NCI-H226 (cell line): ENCODE measurements around the gene FDPS.
"Not testable (repeated sequence)": the region's sequence is repeated elsewhere in the genome, so short reads cannot be mapped to it uniquely, and the experiment has no call there.

Source experiments
- DNase-seq: peaks from one replicate; pipeline ENCODE4 v3.0.0-alpha.2; 2015

FDPS gene

DNA sequence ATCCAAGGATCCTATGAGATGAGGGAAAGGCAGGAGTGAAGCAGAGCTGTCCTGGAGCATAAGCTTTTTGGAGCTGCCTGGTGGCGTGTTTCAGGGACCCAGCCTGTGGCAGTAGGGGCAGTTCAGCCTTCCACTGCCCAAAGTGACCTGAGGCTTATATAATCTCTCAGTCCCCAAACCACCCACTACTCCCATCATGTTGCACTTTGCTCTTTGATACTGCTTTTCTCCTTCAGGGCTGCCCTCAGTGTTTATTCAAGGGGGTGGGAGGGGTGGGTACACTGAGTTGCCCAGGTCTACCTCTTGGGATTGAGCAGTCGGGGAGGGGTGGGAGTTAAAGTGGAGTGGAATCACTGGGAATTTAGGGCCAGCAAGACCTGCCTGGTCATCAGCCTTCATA, 22.1 kb upstream of the FDPS start:
- no peak for DNase-seq

DNA sequence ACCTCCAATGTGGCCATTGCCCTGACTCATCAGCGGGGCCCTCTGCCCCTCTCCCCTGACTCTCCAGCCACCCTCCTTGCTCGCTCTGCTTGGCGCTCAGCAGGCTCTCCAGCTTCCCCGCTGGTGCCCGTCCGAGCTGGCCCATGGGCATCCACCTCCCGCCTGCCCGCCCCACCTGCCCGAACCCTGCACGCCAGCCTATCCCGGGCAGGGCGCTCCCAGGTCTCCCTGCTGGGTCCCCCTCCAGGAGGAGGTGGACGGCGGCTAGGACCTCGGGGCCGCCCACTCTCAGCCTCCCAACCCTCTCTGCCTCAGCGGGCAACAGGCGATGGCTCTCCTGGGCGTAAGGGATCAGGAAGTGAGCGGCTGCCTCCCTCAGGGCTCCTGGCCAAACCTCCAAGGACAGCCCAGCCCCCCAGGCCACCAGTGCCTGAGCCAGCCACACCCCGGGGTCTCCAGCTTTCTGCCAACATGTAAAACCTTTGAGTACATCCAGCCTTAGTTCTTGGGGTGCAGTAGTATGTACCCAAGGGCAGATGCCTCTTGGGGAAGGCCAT, 20.6 kb upstream of the FDPS start:
- no peak for DNase-seq

DNA sequence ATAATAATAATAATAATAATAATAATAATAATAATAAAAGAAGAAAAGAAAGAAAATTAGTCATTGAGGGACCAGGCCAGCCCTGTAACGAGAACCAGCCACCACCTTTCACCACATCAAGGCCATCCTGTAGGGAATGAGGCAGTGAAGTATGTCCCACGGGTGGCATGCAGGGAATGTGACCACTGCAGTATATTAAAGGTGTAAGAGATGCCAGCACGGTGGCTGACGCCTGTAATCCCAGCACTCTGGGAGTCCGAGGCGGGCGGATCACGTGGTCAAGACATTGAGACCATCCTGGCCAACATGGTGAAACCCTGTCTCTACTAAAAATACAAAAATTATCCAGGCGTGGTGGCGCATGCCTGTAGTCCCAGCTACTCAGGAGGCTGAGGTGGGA, 17.7 kb upstream of the FDPS start:
- not testable (repeated sequence) for DNase-seq

DNA sequence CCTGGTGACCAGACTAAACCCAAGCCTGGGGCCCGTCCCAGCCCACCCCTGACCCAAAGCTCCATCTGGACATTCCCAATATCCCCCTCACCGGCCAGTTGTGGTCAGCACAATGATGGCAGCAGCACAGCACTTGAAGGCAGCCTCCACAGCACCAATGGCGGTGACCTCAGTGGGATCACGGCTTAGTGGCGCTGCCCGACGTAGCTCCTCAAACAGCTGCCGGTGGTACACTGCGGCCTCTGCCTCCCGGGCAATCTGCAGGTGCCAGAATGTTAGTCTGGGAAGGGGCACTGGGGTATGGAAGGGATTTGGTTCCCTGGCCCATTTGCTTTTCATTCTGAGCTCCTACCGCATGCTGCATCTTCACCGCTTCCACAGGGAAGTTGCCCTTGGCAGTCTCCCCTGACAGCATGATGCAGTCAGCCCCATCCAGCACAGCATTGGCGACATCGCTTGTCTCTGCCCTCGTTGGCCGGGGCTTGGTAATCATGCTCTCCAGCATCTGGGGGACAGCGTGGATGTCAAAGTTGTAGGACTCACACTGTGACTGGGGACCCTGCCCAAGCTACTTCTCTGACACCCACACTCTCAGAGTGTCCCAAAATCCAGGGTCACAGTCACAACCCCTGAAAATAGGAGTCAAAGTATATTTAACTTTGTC, 15.4 kb upstream of the FDPS start:
- no peak for DNase-seq

DNA sequence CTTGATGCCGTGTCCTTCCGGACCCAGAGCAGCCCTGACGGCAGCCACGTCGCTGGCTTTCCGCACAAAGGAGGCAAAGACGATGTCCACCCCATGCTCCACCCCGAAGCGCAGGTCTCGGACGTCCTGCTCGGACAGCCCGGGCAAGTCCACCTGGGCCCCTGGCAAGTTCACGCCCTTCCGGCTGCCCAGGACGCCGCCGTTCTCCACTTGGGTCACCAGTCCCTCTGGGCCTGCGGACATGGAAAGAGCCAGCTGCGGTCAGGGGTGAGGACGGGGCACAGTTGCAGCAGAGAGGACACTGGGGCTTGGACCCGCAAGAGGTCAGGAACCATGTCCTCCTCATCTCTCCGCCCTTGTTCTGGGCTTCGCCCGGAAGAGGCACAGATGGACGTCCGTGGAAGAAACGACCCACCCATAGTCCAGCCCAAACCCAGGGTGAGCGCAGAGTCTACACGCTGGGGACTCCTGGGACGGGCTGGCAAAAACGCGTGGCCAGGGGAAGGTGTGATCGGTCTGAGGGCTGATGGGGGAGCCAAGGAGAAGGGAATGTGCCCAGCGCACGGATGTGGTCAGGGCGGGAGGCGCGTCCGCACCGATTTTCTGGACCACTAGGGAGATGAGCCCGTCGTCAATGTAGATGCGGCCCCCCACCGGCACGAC, 14.0 kb upstream of the FDPS start:
- no peak for DNase-seq

DNA sequence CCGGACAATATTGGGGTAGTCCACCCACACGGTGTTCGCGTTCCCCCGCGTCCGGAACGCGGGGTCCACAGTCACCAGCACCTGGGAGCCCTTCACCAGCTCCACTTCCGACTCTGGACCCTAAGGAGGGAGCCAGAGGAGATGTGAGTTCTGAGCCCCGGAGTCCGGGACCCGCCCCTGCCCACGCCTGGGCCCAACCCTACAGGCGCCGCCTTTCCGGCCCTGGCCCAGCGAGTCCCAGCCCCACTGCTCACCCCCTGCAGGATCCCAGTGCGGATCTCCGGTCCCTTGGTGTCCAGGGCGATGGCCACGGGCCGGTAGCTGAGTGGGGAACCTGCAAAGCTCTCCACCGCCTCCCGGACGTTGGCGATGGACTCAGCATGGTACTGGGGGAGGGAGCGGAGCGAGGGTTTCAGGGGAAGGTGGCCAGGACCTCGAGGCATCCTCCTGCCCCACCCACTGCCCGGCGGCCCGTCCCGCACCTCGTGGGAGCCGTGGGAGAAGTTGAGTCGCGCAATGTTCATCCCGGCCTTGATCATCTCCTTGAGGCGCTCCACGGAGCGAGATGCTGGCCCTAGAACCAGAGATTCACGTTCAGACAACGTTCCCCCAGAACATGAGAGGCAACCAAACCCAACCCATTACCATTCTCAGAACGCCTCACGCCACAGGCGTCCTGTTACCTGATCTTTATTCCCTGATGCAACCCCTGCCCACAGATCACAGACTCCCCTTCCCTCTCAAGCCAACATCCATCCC, 13.3 kb upstream of the FDPS start:
- no peak for DNase-seq

DNA sequence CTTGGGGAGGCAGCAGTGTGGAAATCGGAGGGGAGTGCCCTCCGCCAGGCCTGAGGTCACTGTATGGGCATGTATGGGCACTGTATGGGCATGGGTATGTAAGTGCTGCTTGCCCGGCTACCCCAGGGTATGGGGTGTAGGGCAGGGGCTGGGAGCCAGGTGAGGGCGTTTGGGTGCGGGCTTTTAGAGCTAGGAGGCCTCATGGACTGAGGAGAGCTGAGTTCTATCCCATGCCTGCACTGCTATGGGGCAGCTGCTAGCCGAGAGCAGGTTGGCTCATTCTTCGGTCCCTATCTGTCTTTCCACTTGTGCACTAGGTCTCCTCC, 12.8 kb upstream of the FDPS start:
- DNase-seq: no peak

DNA sequence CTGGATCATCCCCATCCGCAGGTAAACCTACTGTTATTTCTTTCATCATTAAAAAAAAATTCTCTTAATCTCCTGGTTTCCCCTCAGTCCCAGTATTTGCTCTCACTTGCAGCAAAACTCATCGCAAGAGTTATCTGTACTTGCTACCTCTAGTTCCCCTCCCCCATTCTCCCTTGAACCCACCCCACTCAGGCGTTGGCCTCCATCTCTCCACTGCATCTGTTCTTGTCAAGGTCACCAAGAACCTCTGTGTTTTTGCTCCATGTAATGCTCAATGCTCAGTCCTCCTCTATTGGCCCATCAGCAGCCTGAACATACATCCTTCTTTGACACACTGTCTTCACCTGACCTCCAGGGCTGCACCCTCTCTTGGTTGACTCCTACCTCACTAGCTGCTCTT, 12.0 kb upstream of the FDPS start:
- DNase-seq: no peak

DNA sequence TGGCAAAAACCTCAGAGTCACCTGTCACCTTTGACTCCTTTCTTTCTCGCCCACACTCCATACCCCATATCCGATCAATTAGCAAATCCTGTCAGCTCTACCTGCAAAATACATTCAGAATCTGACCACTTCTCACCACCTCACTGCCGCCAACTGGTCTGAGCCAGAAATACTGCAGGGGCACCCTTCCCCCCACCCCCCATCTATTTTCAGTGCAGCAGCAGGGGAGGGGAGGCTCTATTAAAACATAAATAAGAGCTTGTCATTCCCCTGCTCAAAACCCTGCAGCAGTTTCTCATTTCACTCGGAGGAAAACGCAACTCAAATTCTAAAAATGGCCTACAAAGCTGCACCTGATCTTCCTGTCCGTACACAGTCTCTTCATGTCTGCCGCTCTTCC, 11.3 kb upstream of the FDPS start:
- DNase-seq: no peak

DNA sequence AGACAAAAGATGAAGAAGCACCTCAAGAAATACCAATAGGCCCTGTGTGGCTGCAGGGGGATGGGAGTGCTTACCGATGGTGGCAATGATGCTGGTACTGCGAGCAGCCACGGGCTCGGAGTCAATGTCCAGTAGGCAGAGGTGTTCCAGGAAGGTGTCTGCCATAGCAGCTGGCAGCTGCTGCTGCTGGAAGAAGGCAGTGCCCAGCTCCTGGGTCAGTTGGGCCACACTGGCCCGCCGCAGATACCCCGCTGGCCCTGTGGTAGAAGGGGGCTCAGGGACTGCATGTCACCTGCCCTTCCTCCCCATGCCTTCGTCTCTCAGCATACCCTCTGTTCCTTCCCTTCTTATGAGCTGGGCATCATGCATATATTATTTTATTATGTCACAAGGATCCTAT, 8.6 kb upstream of the FDPS start:
- no peak for DNase-seq

DNA sequence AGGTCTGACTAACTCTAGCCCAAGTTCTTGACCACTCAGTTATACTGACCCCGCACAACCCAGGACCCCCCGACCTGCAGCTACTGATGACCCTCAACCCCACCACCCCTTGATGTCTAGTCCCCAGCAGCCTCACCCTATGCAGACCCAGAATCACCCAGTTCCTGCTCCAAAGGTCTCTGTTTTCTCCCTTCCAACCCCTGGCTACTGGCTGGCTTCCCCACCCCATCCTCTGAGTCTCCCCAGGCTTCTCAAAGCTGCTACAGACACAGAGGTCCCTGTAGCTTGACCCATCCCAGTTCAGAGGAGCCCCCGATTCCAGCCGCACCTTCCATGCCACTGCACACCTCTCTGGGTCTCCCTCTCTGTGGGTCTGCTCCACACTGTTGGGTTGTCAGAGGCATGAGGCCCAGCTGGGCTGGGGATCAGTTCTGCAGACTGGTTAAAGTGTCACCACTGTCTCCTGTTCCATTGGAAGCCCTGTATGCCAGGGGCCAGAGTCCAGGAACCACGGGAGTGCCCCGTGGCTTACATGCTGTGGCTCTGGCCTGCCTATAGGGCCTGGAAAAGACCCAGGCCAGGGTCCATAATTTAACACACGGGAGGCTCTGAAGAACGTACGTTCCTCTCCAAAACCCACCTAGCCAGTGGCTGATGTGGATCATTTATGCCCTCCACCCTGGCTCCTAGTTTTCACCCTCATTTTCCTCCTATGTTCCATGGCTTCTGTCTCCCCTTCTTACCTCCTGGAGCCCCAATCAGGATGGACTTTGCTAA, 7.9 kb upstream of the FDPS start:
- DNase-seq: no peak

DNA sequence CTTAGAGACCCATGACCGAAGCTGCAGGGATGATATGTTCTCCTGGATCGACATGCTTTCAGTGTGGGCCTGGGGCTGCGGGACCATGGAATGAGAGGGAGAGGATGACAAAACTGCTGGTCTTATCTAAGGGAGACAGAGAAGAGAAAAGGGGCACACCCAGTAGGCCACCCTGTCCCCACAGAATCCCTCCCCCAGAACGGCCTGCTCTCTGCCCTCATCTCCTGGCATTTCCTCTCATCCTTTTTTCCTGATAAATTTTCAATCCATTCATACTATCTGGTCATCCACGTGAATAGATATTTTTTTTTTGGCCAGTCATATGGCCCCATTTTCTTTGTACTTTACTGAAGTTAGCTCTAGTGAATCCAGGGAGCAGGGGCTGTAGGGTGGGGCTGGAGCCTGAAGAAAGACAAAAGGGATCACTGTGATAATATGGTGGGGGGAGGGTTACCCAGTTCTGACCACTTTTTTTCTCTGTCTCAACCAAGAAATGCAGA, 7.3 kb upstream of the FDPS start, which contains the start of gene PKLR:
PKLR (minus strand) TSS at position 97 of the 500 bp plus-strand sequence; CDS start at position 54, 43 bp downstream.
- DNase-seq: no peak

DNA sequence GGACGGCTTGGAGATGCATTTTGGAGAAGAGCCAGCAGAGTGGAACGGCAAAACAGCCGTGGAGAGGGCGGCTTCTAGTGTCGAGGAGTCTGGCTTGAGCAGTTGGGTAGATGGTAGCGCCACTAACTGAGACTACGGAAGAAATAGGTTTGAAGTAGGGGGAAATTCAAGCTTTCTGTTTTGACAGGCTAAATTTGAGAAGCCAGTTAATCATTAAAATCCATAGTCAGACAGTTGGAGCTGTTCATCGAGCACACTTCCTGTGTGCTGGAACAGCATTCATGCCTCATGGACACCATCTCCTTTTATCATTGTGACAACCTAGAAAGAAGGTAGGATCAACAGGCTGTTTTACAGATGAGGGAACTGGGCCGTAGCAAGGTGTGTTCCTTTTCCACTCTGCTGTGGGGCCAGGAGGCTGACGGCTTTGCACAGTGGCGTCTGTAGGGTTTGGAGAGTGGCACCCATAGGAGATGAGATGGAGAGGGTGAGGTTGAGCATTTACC, 4.1 kb upstream of the FDPS start:
- DNase-seq: no peak

DNA sequence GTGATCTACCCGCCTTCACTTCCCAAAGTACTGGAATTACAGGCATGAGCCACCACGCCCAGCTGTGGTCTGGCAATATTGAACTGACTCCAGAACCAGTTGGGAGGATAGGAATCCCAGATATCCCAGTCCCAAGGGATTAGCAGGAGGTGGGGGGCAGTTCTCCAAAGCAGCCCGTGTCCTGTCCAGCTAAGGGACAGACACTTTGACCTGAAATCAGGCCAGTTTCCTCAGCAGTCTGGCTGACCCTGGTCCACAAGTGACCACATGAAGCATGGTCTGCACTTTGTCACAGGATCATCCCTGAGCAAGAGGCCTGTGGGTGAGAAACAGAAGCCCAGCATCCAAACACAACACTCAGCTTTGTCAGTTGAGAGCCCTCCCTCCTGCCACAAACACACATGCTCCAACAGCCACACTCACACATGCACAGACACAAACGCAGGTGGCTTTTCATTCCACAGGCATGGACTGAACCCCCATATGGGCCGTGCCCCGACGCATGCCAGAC, 2.7 kb upstream of the FDPS start:
- peak; percentile 54 for DNase-seq

DNA sequence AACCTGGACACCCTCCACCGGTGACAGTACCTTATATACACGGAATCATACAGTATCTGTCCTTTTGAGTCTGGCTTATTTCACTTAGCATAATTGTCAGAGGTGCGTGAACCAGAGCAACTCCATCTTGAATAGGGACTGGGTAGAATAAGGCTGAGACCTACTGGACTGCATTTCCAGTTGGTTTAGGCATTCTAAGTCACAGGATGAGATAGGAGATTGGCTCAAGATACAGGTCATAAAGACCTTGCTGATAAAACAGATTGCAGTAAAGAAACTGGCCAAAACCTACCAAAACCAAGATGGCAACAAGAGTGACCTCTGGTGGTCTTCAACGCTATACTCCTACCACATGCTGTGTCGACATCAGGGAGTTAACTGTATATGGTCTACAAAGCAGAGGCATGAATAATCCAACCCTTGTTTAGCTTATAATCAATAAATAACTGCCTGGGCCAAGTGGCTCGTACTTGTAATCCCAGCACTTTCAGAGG, 1.4 kb upstream of the FDPS start:
- no peak for DNase-seq

DNA sequence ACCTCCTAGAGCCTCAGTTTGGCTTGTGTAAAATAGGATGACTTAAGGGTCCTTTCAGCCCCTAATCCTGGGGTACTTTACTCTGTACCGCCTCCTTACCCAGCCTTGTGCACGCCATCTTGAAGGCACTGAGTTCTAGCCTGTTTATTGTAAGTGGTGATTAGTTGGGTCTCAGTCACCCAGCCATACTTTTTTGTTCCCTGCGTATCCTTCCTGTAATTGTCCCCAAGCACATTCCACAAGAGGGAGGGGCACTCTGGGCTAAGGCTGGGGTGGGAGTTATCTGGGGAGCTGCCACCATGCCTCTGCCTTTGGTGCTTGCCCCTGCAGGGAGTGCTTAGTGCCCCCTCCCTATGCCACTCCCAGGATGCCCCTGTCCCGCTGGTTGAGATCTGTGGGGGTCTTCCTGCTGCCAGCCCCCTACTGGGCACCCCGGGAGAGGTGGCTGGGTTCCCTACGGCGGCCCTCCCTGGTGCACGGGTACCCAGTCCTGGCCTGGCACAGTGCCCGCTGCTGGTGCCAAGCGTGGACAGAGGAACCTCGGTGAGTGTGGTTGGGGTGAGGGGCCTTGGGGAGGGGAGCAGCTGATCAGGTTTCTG, 856 bp downstream of the FDPS start:
- DNase-seq: no peak

DNA sequence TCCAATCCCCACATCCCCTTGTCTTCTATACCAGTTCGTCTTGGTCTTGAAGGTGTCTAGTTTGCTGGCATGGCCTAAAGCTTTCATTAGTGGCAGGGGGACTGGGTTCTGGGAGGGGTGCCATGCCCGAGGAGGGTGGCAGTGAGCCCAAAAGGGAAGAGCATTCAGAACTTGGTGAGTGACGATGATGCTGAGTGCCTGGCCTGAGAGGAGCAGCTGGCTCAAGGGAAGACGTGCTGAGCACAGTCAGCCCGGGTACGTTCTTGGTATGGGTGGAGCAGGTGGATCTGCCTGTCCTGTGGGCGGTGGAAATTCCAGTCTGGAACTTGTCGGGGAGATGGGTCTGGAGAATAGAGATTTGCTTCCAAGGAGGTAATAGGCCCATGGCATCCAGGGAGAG, 4.6 kb downstream of the FDPS start:
- DNase-seq: no peak

DNA sequence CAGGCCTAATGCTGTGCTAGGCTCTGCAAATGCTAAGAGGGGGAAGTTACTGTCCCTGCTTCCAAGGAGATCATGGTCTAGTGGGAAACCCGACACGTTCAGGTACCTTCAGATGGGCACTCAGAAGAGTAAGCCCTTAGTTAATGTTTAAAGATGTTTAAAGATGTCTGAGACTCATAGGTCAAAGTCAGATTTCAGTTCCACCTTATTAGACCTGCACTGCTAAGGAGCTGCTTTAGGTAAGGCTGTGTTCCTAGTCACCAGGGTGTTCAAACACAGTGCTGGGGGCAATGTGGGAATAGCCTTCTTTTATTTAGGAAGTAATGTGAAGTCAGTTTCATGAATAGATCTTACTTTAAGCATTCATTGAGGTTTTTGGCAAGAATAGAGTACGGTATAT, 8.3 kb downstream of the FDPS start:
- DNase-seq: no peak

DNA sequence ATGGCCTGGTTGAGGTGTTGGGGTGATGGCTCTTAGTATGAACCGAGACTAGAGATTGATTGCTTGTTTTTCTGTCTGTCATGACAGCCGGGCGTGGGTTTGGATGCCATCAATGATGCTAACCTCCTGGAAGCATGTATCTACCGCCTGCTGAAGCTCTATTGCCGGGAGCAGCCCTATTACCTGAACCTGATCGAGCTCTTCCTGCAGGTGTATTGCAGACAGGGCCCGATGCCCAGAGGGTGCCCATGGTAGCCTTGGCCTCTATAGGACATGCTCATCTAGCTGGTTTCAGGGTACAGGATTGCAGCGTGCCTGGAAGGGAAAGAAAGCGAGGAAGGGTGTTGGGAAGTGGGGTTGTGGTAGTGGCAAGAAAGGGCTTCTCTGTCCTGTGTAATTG, 9.4 kb downstream of the FDPS start:
- no peak for DNase-seq

DNA sequence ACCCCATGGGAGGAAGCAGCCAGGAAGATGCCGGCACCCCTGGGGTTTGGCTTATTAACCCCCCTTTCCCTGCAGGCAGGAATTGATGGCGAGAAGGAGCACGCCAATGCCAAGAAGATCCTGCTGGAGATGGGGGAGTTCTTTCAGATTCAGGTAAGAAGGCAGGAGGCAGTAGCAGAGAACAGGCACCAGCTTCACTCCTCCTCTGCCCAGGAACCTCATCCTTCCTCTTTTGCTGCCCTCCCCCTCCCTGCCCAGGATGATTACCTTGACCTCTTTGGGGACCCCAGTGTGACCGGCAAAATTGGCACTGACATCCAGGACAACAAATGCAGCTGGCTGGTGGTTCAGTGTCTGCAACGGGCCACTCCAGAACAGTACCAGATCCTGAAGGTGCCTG, 10.9 kb downstream of the FDPS start:
- DNase-seq: no peak

DNA sequence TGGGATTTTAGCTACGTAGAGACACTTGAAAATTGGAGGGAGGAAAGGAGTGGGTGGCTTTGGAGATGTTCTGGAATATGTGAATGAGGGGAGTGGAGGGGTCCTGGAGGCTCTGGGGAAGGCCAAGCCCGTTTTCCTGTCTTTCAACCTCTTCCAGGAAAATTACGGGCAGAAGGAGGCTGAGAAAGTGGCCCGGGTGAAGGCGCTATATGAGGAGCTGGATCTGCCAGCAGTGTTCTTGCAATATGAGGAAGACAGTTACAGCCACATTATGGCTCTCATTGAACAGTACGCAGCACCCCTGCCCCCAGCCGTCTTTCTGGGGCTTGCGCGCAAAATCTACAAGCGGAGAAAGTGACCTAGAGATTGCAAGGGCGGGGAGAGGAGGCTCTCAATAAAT, 11.6 kb downstream of the FDPS start:
- no peak for DNase-seq
